Keratinocyte (primary cell): ENCODE data around the gene NELL1. TPM values are rescaled to one million over a fixed set of nuclear protein-coding genes. Genes with fewer than 3 reads are reported as not detected.

Source experiments
- DNase-seq: peaks from one replicate; pipeline ENCODE4 v3.0.0-alpha.2; 2011; ENCODE audit warnings: low read depth, missing footprints, low spot score
- FAIRE-seq: peaks from 2 replicates; lab custom pipeline; 2011; peaks lifted over from hg19 to GRCh38; lab: Jason Lieb, UNC
- H2AFZ ChIP-seq: 2 replicates; pipeline ENCODE4 v1.6.0; 2012; ENCODE audit warnings: low read length, control low read depth, inconsistent platforms; ENCODE audit not compliant: control insufficient read depth
- H3K27ac ChIP-seq: 2 replicates; pipeline ENCODE4 v1.5.1; 2011; ENCODE audit warnings: low read length; ENCODE audit not compliant: control insufficient read depth, insufficient read depth
- H3K27me3 ChIP-seq: 3 replicates; pipeline ENCODE4 v1.6.0; 2011; ENCODE audit warnings: low read length; ENCODE audit not compliant: control insufficient read depth, insufficient read depth; ENCODE audit errors: extremely low read depth
- H3K36me3 ChIP-seq, 2 experiments: 2 replicates in 1 of 2; 3 replicates in 1 of 2; pipeline ENCODE4 v1.5.1; 2011; ENCODE audit warnings: low read length in 2 of 2, mild to moderate bottlenecking in 1 of 2; ENCODE audit not compliant: control insufficient read depth in 2 of 2, insufficient read depth in 2 of 2; ENCODE audit errors: extremely low read depth in 1 of 2
- H3K4me1 ChIP-seq: 3 replicates; pipeline ENCODE4 v1.5.1; 2011; ENCODE audit warnings: low read length; ENCODE audit not compliant: control insufficient read depth, insufficient read depth; ENCODE audit errors: extremely low read depth
- H3K4me2 ChIP-seq: 3 replicates; pipeline ENCODE4 v1.6.0; 2011; ENCODE audit warnings: low read depth, low read length; ENCODE audit not compliant: control insufficient read depth, insufficient read depth; ENCODE audit errors: extremely low read depth
- H3K4me3 ChIP-seq, 3 experiments: fragments of 200-600 bp in 1 of 3; sonication (generic) in 1 of 3; 2 replicates in 2 of 3; 3 replicates in 1 of 3; pipeline ENCODE4 v1.5.1; 2011 to 2016; ENCODE audit warnings: low read length in 3 of 3, mild to moderate bottlenecking in 3 of 3, control low read depth in 2 of 3, inconsistent platforms in 1 of 3, low read depth in 1 of 3, mixed read lengths in 1 of 3, mixed run types in 1 of 3, moderate library complexity in 1 of 3; ENCODE audit not compliant: control insufficient read depth in 2 of 3, insufficient read depth in 2 of 3; ENCODE audit errors: extremely low read depth in 1 of 3
- H3K79me2 ChIP-seq: 2 replicates; pipeline ENCODE4 v1.6.0; 2012; ENCODE audit warnings: low read length; ENCODE audit not compliant: control insufficient read depth, insufficient read depth
- H3K9ac ChIP-seq: 3 replicates; pipeline ENCODE4 v1.6.0; 2011; ENCODE audit warnings: low read length; ENCODE audit not compliant: control insufficient read depth, insufficient read depth; ENCODE audit errors: extremely low read depth
- H3K9me1 ChIP-seq: 3 replicates; pipeline ENCODE4 v1.6.0; 2011; ENCODE audit warnings: low read length; ENCODE audit not compliant: control insufficient read depth, insufficient read depth; ENCODE audit errors: extremely low read depth
- H3K9me3 ChIP-seq: 2 replicates; pipeline ENCODE4 v1.5.1; 2012; ENCODE audit warnings: low read depth, low read length; ENCODE audit not compliant: control insufficient read depth
- H4K20me1 ChIP-seq: 3 replicates; pipeline ENCODE4 v1.6.0; 2011; ENCODE audit warnings: low read length; ENCODE audit not compliant: control insufficient read depth, insufficient read depth; ENCODE audit errors: extremely low read depth
- CTCF ChIP-seq, 3 experiments: IDR thresholded peaks in 1 of 3; conservative IDR thresholded peaks in 1 of 3; optimal IDR thresholded peaks in 1 of 3; 2 replicates in 2 of 3; 3 replicates in 1 of 3; pipeline versions ENCODE3 to v1.5.1; 2011; ENCODE audit warnings: low read length in 3 of 3, mild to moderate bottlenecking in 3 of 3, moderate library complexity in 2 of 3, control low read depth in 1 of 3, inconsistent platforms in 1 of 3; ENCODE audit not compliant: insufficient read depth in 2 of 3; ENCODE audit errors: extremely low read depth in 1 of 3
- EZH2 ChIP-seq: IDR thresholded peaks from one replicate; pipeline ENCODE4 v1.6.1; 2012; ENCODE audit warnings: inconsistent platforms, mild to moderate bottlenecking, low read length, moderate library complexity
- dilution Hi-C: fragments of 300-500 bp; cut with MboI; formaldehyde crosslinking; loops from one replicate; pipeline ENCODE4 v1.7.0; 2020; ENCODE audit warnings: low sequenced_read_pairs; ENCODE audit not compliant: extremely low pct_ligation_motif_present
- polyA plus RNA-seq, 5 experiments: library from polyadenylated mRNA; depleted of rRNA in 3 of 5; stranded (reverse) in 3 of 5; stranded (forward) in 1 of 5; unstranded in 1 of 5; fragments of >200 nt; gene quantifications; 1 replicate in 1 of 5; 2 replicates in 3 of 5; 3 replicates in 1 of 5; pipeline versions ENCODE4 v1.2.1 to v1.2.3, GENCODE V29; 2011 to 2012; ENCODE audit warnings: missing spikeins in 2 of 5, low read depth in 1 of 5, low replicate concordance in 1 of 5

The NELL1 gene
- polyA plus RNA-seq, 1 donor (not counting 4 experiments of a cell fraction or from before 2014, with no cell fraction given), result not detected

- Histone ChIP-seq H3K9ac (no peak overlapping the region), H2AFZ (no peak overlapping the region), H3K79me2 (no peaks in the 10 kb centered on the region), H3K27me3 (no peaks in the 10 kb centered on the region), H3K9me3 (no peaks in the 10 kb centered on the region), H3K36me3 (no peaks in the 10 kb centered on the region), H3K27ac (no peak overlapping the region), H3K9me1 (no peaks in the 10 kb centered on the region), H3K4me1 (no peaks in the 10 kb centered on the region), H3K4me3 (no peak overlapping the region), H3K4me2 (no peak overlapping the region), H4K20me1 (no peaks in the 10 kb centered on the region)
- DNase-seq, result no peak
- no peak for TF ChIP-seq EZH2
- TF ChIP-seq CTCF (optimal IDR thresholded peaks at IDR 0.05 in 1 of 3, IDR thresholded peaks at IDR 0.05 in 1 of 3, conservative IDR thresholded peaks at IDR 0.05 in 1 of 3; ENCODE audit: extremely low read depth in 1 of 3, insufficient read depth in 2 of 3, low read length in 3 of 3), result no peak
- dilution Hi-C loops, result no loop called here
- FAIRE-seq, result no peak
Measured at GRCh38 chr11:21132146-21132720, 462.8 kb downstream of the NELL1 start.

- H2AFZ ChIP-seq, result no peak overlapping the region
- no peaks in the 10 kb centered on the region for H3K36me3 ChIP-seq
- H4K20me1 ChIP-seq, result no peaks in the 10 kb centered on the region
- no peak for TF ChIP-seq EZH2
- TF ChIP-seq CTCF (optimal IDR thresholded peaks at IDR 0.05 in 1 of 3, IDR thresholded peaks at IDR 0.05 in 1 of 3, conservative IDR thresholded peaks at IDR 0.05 in 1 of 3; ENCODE audit: extremely low read depth in 1 of 3, insufficient read depth in 2 of 3, low read length in 3 of 3), result no peak
- no peaks in the 10 kb centered on the region for H3K27me3 ChIP-seq
- no peaks in the 10 kb centered on the region for H3K9me1 ChIP-seq
- dilution Hi-C loops, result no loop called here
- H3K27ac ChIP-seq, result no peak overlapping the region
- no peak overlapping the region for H3K4me3 ChIP-seq
- no peaks in the 10 kb centered on the region for H3K79me2 ChIP-seq
- H3K4me2 ChIP-seq, result no peak overlapping the region
- no peaks in the 10 kb centered on the region for H3K9me3 ChIP-seq
- H3K4me1 ChIP-seq, result no peaks in the 10 kb centered on the region
- no peak overlapping the region for H3K9ac ChIP-seq
- no peak for FAIRE-seq
- DNase-seq, result no peak
Measured at GRCh38 chr11:21133244-21133643, 463.9 kb downstream of the NELL1 start.
